ENCODE measurements around the gene GDPD2.

DNA sequence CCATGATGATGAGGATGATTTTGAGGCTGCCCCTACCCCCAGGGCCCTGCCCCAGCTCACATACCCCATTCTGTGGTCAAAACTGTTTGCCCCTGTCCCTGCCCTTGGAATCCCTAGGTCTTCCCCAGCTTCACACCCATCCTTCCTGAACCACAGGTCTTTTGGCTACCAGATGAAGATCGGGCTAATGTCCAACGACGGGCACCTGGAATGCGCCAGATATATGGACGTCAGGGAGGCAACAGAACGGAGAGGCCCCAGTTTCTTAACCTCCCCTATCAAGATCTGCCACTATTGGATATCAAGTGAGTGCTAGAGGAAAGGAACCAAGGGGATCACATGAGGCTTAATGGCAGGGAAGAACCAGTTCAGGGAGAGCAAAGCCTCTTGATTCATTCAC is 6.6 kb downstream of the GDPD2 start:
- TF ChIP-seq, protein P1, sequence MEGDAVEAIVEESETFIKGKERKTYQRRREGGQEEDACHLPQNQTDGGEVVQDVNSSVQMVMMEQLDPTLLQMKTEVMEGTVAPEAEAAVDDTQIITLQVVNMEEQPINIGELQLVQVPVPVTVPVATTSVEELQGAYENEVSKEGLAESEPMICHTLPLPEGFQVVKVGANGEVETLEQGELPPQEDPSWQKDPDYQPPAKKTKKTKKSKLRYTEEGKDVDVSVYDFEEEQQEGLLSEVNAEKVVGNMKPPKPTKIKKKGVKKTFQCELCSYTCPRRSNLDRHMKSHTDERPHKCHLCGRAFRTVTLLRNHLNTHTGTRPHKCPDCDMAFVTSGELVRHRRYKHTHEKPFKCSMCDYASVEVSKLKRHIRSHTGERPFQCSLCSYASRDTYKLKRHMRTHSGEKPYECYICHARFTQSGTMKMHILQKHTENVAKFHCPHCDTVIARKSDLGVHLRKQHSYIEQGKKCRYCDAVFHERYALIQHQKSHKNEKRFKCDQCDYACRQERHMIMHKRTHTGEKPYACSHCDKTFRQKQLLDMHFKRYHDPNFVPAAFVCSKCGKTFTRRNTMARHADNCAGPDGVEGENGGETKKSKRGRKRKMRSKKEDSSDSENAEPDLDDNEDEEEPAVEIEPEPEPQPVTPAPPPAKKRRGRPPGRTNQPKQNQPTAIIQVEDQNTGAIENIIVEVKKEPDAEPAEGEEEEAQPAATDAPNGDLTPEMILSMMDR (IDR thresholded peaks at IDR 0.05; ENCODE audit: low read length), result no peak
- TF ChIP-seq EZH2 (optimal IDR thresholded peaks at IDR 0.05; ENCODE audit: low read depth, low read length), result no peak

Measured in MM.1S (cell line).